ENCODE results near the gene NSUN2. TPM values are rescaled to one million over a fixed set of nuclear protein-coding genes. Genes with fewer than 3 reads are reported as not detected.

NSUN2 gene
- total and polyA plus RNA-seq, 4 donors: 32.5 to 45.5 (median 40.4) TPM

DNA sequence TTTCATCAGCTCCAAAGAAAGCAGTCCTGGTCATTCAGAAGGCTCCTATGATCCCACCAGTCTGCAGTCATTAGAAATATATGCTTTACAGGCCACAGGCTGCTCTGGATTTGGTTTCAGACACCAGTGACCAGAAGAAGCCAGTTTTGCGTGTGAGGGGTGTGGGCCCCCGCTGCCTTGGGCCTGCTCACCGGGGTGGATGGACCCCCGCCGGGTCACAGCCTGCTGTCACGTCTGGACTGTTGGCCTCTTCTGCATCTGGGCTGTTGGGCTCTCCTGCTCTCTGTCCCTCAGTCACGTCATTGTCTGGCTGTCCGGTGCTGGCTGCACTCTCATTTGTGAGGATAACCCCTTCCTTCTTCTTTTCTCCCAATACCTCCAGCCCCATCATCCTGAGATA lies 33.1 kb downstream of the NSUN2 start:
- Histone ChIP-seq H3K9me3 (ENCODE audit: control insufficient read depth, insufficient read depth, low read length) (no peaks in the 10 kb centered on the region), H3K27ac (ENCODE audit: low read depth, low read length) (no peak overlapping the region), H3K36me3 (ENCODE audit: control insufficient read depth, insufficient read depth, low read length) (peaks cover 57% of the 10 kb centered on the region), H3K4me1 (ENCODE audit: control insufficient read depth, insufficient read depth, low read length) (no peaks in the 10 kb centered on the region), H3K4me3 (ENCODE audit: low read depth, low read length) (no peak overlapping the region), H3K27me3 (ENCODE audit: control insufficient read depth, insufficient read depth, low read length) (no peaks in the 10 kb centered on the region)
- 86% methylated on average over 8 of the region's 8 CpGs for WGBS (ENCODE audit: insufficient coverage)
- no peak for DNase-seq (ENCODE audit: low read depth in 4 of 6, low spot score in 6 of 6)

GRCh38 chr5:6598351-6598900 lies 34.4 kb downstream of the NSUN2 start:
- 85% methylated on average over 14 of the region's 14 CpGs for WGBS (ENCODE audit: insufficient coverage)
- peaks cover 44% of the 10 kb centered on the region for H3K36me3 ChIP-seq (ENCODE audit: control insufficient read depth, insufficient read depth, low read length)
- H3K27ac ChIP-seq (ENCODE audit: low read depth, low read length): no peak overlapping the region

GRCh38 chr5:6597557-6597956 lies 35.3 kb downstream of the NSUN2 start:
- no peak overlapping the region for H3K27ac ChIP-seq (ENCODE audit: low read depth, low read length)
- no peak overlapping the region for H3K4me3 ChIP-seq (ENCODE audit: low read depth, low read length)
- no peaks in the 10 kb centered on the region for H3K27me3 ChIP-seq (ENCODE audit: control insufficient read depth, insufficient read depth, low read length)
- peaks cover 41% of the 10 kb centered on the region for H3K36me3 ChIP-seq (ENCODE audit: control insufficient read depth, insufficient read depth, low read length)
- no peak for DNase-seq (ENCODE audit: low read depth in 4 of 6, low spot score in 6 of 6)
- H3K9me3 ChIP-seq (ENCODE audit: control insufficient read depth, insufficient read depth, low read length): no peaks in the 10 kb centered on the region
- no peaks in the 10 kb centered on the region for H3K4me1 ChIP-seq (ENCODE audit: control insufficient read depth, insufficient read depth, low read length)
- WGBS (ENCODE audit: insufficient coverage): no CpG with 5 or more reads among the region's 6 CpGs

More at GRCh38 chr5:6598351-6598900, 34.4 kb downstream of the NSUN2 start:
- Histone ChIP-seq H3K4me1 (ENCODE audit: control insufficient read depth, insufficient read depth, low read length) (no peaks in the 10 kb centered on the region), H3K4me3 (ENCODE audit: low read depth, low read length) (no peak overlapping the region), H3K27me3 (ENCODE audit: control insufficient read depth, insufficient read depth, low read length) (no peaks in the 10 kb centered on the region), H3K9me3 (ENCODE audit: control insufficient read depth, insufficient read depth, low read length) (no peaks in the 10 kb centered on the region)
- DNase-seq (ENCODE audit: low read depth in 4 of 6, low spot score in 6 of 6): no peak

DNA sequence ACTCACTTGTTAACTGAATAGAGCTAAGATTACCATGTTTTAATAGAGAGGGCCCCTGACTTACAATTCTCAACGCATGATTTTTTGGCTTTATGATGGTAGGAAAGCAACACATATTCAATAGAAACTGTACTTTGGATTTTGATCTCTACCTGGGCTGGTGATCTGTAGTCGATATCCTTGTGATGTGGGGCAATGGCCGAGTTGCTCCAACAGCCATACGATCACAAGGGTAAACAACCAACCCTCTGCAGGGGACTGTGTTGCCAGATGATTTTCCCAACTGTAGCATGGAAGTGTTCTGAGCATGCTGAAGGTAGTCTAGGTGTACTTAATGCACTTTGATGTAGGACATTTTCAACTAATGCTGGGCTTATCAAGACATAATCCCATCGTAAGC lies 36.5 kb downstream of the NSUN2 start:
- H3K36me3 ChIP-seq (ENCODE audit: control insufficient read depth, insufficient read depth, low read length): peaks cover 38% of the 10 kb centered on the region
- H3K9me3 ChIP-seq (ENCODE audit: control insufficient read depth, insufficient read depth, low read length): no peaks in the 10 kb centered on the region
- no peak for DNase-seq (ENCODE audit: low read depth in 4 of 6, low spot score in 6 of 6)
- H3K27ac ChIP-seq (ENCODE audit: low read depth, low read length): no peak overlapping the region
- no peaks in the 10 kb centered on the region for H3K27me3 ChIP-seq (ENCODE audit: control insufficient read depth, insufficient read depth, low read length)
- no peaks in the 10 kb centered on the region for H3K4me1 ChIP-seq (ENCODE audit: control insufficient read depth, insufficient read depth, low read length)
- WGBS (ENCODE audit: insufficient coverage): 97% methylated on average over 4 of the region's 5 CpGs
- no peak overlapping the region for H3K4me3 ChIP-seq (ENCODE audit: low read depth, low read length)

GRCh38 chr5:6595405-6595804 lies 37.4 kb downstream of the NSUN2 start:
- Histone ChIP-seq H3K36me3 (ENCODE audit: control insufficient read depth, insufficient read depth, low read length) (peaks cover 29% of the 10 kb centered on the region), H3K27ac (ENCODE audit: low read depth, low read length) (no peak overlapping the region), H3K9me3 (ENCODE audit: control insufficient read depth, insufficient read depth, low read length) (no peaks in the 10 kb centered on the region), H3K4me3 (ENCODE audit: low read depth, low read length) (no peak overlapping the region), H3K27me3 (ENCODE audit: control insufficient read depth, insufficient read depth, low read length) (no peaks in the 10 kb centered on the region), H3K4me1 (ENCODE audit: control insufficient read depth, insufficient read depth, low read length) (no peaks in the 10 kb centered on the region)
- DNase-seq (ENCODE audit: low read depth in 4 of 6, low spot score in 6 of 6): no peak
- WGBS (ENCODE audit: insufficient coverage): 92% methylated on average over 3 of the region's 3 CpGs

GRCh38 chr5:6594066-6594465 lies 38.8 kb downstream of the NSUN2 start:
- 86% methylated on average over 6 of the region's 6 CpGs for WGBS (ENCODE audit: insufficient coverage)
- no peak for DNase-seq (ENCODE audit: low read depth in 4 of 6, low spot score in 6 of 6)
- no peaks in the 10 kb centered on the region for H3K27me3 ChIP-seq (ENCODE audit: control insufficient read depth, insufficient read depth, low read length)
- H3K36me3 ChIP-seq (ENCODE audit: control insufficient read depth, insufficient read depth, low read length): peaks cover 21% of the 10 kb centered on the region
- H3K4me3 ChIP-seq (ENCODE audit: low read depth, low read length): no peak overlapping the region
- H3K9me3 ChIP-seq (ENCODE audit: control insufficient read depth, insufficient read depth, low read length): no peaks in the 10 kb centered on the region
- no peaks in the 10 kb centered on the region for H3K4me1 ChIP-seq (ENCODE audit: control insufficient read depth, insufficient read depth, low read length)
- no peak overlapping the region for H3K27ac ChIP-seq (ENCODE audit: low read depth, low read length)

GRCh38 chr5:6593148-6594016 lies 39.5 kb downstream of the NSUN2 start:
- Histone ChIP-seq H3K36me3 (ENCODE audit: control insufficient read depth, insufficient read depth, low read length) (peaks cover 18% of the 10 kb centered on the region), H3K4me3 (ENCODE audit: low read depth, low read length) (no peak overlapping the region), H3K27ac (ENCODE audit: low read depth, low read length) (no peak overlapping the region), H3K4me1 (ENCODE audit: control insufficient read depth, insufficient read depth, low read length) (no peaks in the 10 kb centered on the region), H3K9me3 (ENCODE audit: control insufficient read depth, insufficient read depth, low read length) (no peaks in the 10 kb centered on the region), H3K27me3 (ENCODE audit: control insufficient read depth, insufficient read depth, low read length) (no peaks in the 10 kb centered on the region)
- no peak for DNase-seq (ENCODE audit: low read depth in 4 of 6, low spot score in 6 of 6)
- WGBS (ENCODE audit: insufficient coverage): 82% methylated on average over 11 of the region's 14 CpGs

DNA sequence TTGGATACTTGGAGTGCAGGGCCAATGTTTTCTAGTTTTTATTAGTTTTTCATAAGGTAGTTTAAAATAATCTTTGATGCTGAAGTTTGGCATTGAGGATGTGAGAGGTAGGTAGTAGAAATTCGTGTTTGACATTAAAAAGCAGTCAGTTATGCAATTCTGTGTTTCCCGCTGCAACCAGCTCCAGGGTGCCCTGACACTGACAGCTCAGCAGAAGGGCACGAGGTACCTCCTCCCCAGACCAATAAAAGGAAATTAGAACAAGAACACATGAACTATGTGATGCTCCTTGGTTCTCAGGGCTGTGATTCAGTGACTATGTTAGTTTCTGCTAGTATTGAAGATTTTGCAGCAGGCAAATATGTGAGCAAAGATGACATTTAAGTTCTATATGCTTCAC lies 40.2 kb downstream of the NSUN2 start:
- H3K36me3 ChIP-seq (ENCODE audit: control insufficient read depth, insufficient read depth, low read length): peaks cover 10% of the 10 kb centered on the region
- H3K4me1 ChIP-seq (ENCODE audit: control insufficient read depth, insufficient read depth, low read length): no peaks in the 10 kb centered on the region
- WGBS (ENCODE audit: insufficient coverage): 40% methylated on average over 1 of the region's 3 CpGs

GRCh38 chr5:6591671-6592288 lies 41.1 kb downstream of the NSUN2 start:
- H3K4me1 ChIP-seq (ENCODE audit: control insufficient read depth, insufficient read depth, low read length): no peaks in the 10 kb centered on the region
- H3K9me3 ChIP-seq (ENCODE audit: control insufficient read depth, insufficient read depth, low read length): no peaks in the 10 kb centered on the region
- H3K4me3 ChIP-seq (ENCODE audit: low read depth, low read length): no peak overlapping the region
- no peak for DNase-seq (ENCODE audit: low read depth in 4 of 6, low spot score in 6 of 6)
- peaks cover 7% of the 10 kb centered on the region for H3K36me3 ChIP-seq (ENCODE audit: control insufficient read depth, insufficient read depth, low read length)
- H3K27me3 ChIP-seq (ENCODE audit: control insufficient read depth, insufficient read depth, low read length): no peaks in the 10 kb centered on the region
- WGBS (ENCODE audit: insufficient coverage): 91% methylated on average over 6 of the region's 12 CpGs
- no peak overlapping the region for H3K27ac ChIP-seq (ENCODE audit: low read depth, low read length)

More for the DNA sequence above, 40.2 kb downstream of the NSUN2 start:
- Histone ChIP-seq H3K27ac (ENCODE audit: low read depth, low read length) (no peak overlapping the region), H3K27me3 (ENCODE audit: control insufficient read depth, insufficient read depth, low read length) (no peaks in the 10 kb centered on the region), H3K4me3 (ENCODE audit: low read depth, low read length) (no peak overlapping the region), H3K9me3 (ENCODE audit: control insufficient read depth, insufficient read depth, low read length) (no peaks in the 10 kb centered on the region)
- DNase-seq (ENCODE audit: low read depth in 4 of 6, low spot score in 6 of 6): no peak
